ENCODE results near the gene ADAMTS14. TPM values are rescaled to one million over a fixed set of nuclear protein-coding genes. Genes with fewer than 3 reads are reported as not detected.

Gene ADAMTS14
- total RNA-seq, 1 donor from 2014 or later, result 29.8 TPM

DNA sequence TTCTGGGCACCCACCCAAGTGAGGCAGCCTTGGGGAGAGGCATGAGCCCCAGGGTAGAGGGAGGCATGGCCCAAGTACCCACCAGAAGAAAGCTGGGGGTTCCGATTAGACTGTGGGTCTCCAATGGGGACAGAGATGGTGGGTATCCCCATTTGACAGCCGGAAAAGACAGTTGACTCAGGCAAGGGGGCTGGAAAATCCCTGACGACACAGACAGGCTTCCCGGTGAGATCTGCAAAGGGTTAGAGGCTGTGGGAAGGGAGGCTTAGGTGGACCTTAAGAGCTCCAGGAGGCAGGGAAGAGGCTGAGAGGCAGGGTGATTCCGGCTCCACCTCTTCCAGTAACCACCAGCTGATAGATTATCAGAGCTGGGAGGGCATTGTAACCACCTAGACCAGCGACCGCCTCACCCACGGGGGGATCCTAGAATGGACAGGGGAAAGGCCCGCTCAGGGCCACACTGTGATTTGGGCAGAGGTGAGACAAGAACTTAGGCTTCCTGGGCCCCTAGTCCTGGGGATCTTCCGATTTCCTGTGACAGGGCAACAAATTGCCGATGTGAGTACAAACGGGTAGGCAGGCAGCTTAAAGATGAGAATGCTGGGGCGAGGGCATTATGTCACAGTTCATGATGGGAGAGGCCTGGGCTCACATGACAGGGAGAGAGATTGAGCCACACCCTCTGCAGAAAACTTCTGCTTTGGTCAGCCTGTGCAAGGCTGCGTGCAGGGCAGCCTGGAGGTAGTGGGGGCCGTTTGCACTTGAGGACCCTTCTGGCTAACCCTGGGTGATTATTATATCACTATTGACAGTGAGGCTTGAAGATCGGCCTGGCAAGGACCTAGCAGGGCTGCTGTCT, 107.4 kb downstream of the ADAMTS14 start:
- Mint-ChIP-seq H3K36me3 (ENCODE audit: unreplicated experiment) (no peaks in the 10 kb centered on the region), H3K27me3 (ENCODE audit: unreplicated experiment) (peaks cover 6% of the 10 kb centered on the region), H3K4me3 (ENCODE audit: unreplicated experiment) (no peak overlapping the region), H3K9me3 (ENCODE audit: unreplicated experiment) (peaks cover 6% of the 10 kb centered on the region), H3K27ac (ENCODE audit: unreplicated experiment) (peak overlapping the region; percentile 17), H3K4me1 (ENCODE audit: low read depth, unreplicated experiment) (peaks cover 2% of the 10 kb centered on the region)
- TF ChIP-seq, protein P1, sequence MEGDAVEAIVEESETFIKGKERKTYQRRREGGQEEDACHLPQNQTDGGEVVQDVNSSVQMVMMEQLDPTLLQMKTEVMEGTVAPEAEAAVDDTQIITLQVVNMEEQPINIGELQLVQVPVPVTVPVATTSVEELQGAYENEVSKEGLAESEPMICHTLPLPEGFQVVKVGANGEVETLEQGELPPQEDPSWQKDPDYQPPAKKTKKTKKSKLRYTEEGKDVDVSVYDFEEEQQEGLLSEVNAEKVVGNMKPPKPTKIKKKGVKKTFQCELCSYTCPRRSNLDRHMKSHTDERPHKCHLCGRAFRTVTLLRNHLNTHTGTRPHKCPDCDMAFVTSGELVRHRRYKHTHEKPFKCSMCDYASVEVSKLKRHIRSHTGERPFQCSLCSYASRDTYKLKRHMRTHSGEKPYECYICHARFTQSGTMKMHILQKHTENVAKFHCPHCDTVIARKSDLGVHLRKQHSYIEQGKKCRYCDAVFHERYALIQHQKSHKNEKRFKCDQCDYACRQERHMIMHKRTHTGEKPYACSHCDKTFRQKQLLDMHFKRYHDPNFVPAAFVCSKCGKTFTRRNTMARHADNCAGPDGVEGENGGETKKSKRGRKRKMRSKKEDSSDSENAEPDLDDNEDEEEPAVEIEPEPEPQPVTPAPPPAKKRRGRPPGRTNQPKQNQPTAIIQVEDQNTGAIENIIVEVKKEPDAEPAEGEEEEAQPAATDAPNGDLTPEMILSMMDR (IDR thresholded peaks at IDR 0.05; ENCODE audit: partially characterized antibody, unreplicated experiment), result no peak
- no peak for DNase-seq

DNA sequence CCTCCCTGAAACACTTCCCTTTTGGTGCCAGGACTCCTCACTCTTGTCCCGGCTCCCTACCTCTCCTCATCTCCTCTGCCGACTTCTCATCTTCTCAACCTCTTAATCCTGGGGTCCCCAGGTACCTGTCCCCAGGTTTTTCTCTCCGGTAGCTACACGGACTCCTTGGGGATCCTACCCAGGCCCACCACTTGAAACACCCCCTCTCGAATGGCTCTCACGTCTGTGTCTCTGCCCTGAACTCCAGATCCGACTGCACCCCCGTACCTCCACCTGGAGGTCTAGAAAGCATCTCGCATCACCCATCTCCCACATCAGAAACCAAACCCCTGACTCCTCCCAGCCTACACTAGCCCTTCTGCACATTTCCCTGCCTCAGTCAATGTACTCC, 108.1 kb downstream of the ADAMTS14 start:
- TF ChIP-seq, protein P1 (IDR thresholded peaks at IDR 0.05; ENCODE audit: partially characterized antibody, unreplicated experiment), result no peak
- no peaks in the 10 kb centered on the region for H3K36me3 Mint-ChIP-seq (ENCODE audit: unreplicated experiment)
- H3K4me3 Mint-ChIP-seq (ENCODE audit: unreplicated experiment), result no peak overlapping the region
- no peak overlapping the region for H3K27ac Mint-ChIP-seq (ENCODE audit: unreplicated experiment)
- H3K9me3 Mint-ChIP-seq (ENCODE audit: unreplicated experiment), result peaks cover 6% of the 10 kb centered on the region
- peaks cover 2% of the 10 kb centered on the region for H3K4me1 Mint-ChIP-seq (ENCODE audit: low read depth, unreplicated experiment)
- DNase-seq, result no peak
- peaks cover 6% of the 10 kb centered on the region for H3K27me3 Mint-ChIP-seq (ENCODE audit: unreplicated experiment)

DNA sequence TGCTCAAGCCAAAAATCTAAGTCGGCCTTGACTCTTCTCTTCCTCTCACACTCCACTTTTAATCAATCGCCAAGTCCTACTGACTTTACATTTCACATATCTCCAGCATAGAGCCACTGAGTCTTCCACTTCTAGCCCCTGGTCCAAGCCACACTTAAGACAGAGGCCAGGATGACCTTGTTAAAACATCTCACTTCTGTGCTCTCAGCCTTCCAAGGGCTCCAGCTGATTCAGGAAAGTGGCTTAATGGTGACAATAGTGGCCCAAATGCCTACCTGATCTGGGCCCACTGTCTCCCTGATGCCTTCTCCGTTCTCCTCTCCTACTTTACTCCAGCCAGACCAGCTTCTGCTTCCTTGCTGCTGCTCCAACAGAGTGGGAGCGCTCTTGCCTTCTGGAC, 108.5 kb downstream of the ADAMTS14 start:
- peaks cover 6% of the 10 kb centered on the region for H3K9me3 Mint-ChIP-seq (ENCODE audit: unreplicated experiment)
- DNase-seq, result no peak
- no peak overlapping the region for H3K4me3 Mint-ChIP-seq (ENCODE audit: unreplicated experiment)
- peaks cover 6% of the 10 kb centered on the region for H3K27me3 Mint-ChIP-seq (ENCODE audit: unreplicated experiment)
- H3K4me1 Mint-ChIP-seq (ENCODE audit: low read depth, unreplicated experiment), result peaks cover 2% of the 10 kb centered on the region
- TF ChIP-seq, protein P1 (IDR thresholded peaks at IDR 0.05; ENCODE audit: partially characterized antibody, unreplicated experiment), result no peak
- no peak overlapping the region for H3K27ac Mint-ChIP-seq (ENCODE audit: unreplicated experiment)
- H3K36me3 Mint-ChIP-seq (ENCODE audit: unreplicated experiment), result no peaks in the 10 kb centered on the region

DNA sequence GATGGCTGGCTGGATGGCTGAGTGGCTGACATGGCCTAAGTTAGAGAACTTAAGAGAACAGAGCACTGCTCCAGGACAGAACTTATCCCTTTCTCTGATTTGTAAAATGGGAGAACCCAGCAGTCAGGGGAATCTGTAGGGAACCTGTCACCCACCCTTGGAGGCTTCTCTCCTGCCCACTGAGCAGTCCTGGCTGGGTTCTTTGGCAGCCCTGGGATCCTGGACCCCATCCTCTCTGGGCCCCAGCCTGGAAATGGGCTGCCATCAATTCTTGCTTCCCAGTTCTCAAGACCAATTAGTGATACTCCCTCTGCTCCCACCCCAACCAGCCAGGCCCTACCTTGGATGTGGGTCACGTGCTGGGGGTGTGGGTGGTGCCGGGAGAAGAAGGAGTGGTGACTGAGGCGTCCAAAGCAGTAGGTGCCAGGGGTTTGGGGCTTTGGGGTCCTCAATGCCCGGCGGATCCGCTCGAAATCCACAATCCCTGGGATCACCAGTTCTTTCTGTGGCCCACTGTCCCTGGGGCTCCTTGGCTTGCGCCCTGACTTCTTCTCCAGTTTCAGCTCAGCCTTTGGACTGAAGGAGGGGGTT, 109.2 kb downstream of the ADAMTS14 start:
- Mint-ChIP-seq H3K4me3 (ENCODE audit: unreplicated experiment) (no peak overlapping the region), H3K27ac (ENCODE audit: unreplicated experiment) (no peak overlapping the region), H3K36me3 (ENCODE audit: unreplicated experiment) (no peaks in the 10 kb centered on the region), H3K4me1 (ENCODE audit: low read depth, unreplicated experiment) (peaks cover 2% of the 10 kb centered on the region), H3K9me3 (ENCODE audit: unreplicated experiment) (peaks cover 6% of the 10 kb centered on the region), H3K27me3 (ENCODE audit: unreplicated experiment) (peaks cover 5% of the 10 kb centered on the region)
- no peak for DNase-seq
- TF ChIP-seq, protein P1 (IDR thresholded peaks at IDR 0.05; ENCODE audit: partially characterized antibody, unreplicated experiment), result no peak

Measured in glutamatergic neuron (in vitro differentiated cells).